Islet precursor cell (in vitro differentiated cells): ENCODE results near the gene RBL1.
"Not testable (repeated sequence)": the region's sequence is repeated elsewhere in the genome, so short reads cannot be mapped to it uniquely, and the experiment has no call there.

Experiments
- DNase-seq: peaks from one replicate; pipeline ENCODE4 v3.0.0-alpha.2; 2018

The RBL1 gene

DNA sequence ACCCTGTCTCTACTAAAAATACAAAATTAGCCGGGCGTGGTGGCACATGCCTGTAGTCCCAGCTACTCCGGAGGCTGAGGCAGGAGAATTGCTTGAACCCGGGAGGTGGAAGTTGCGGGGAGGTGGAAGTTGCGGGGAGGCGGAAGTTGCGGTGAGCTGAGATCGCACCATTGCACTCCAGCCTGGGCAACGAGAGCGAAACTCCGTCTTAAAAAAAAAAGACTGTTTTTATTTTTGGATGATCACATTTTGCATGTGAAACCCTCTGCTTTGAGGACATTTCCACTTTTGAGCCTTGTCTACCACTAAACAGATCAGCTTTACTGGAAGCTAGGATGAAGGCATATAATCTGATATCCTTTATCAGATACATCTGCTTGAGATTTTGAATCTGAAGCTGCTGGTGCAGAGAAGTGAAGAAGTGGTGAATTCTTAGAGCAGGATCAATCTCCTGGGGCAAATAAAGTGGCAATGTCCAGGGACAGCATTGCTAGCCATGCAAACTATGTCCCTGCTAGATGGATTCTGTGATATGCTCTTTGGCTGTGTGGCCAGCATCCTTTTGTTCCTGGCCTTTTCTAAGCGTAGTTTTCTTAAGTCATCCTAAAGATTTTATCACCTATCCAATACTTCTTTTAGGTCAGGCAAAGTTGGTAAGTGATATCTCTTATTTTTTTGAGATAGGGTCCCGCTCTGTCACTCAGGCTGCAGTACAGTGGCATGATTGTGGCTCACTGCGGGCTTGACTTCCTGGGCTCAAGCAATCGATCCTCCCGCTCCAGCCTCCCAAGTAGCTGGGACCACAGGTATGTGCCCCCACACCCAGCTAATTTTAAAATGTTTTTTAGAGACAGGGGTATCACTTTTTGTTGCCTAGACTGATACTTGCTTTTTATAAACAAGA is 23.3 kb downstream of the RBL1 start:
- DNase-seq: no peak

DNA sequence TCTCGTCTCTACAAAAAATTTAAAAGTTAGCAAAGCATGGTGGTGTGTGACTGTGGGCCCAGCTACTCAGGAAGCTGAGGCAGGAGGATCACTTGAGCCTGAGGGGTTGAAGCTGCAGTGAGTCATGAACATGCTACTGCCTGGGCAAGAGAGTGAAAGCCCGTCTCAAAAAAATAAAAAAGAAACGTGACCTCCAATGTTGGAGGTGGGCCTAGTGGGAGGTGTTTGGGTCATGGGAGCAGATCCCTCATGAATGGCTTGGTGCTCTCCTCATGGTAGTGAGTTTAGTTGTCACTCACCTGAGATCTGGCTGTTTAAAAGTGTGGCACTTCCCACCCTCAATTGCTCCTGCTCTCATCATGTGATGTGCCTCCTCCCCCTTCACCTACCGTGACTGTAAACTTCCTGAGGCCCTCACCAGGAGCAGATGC is 24.3 kb downstream of the RBL1 start:
- DNase-seq: peak; percentile 64

DNA sequence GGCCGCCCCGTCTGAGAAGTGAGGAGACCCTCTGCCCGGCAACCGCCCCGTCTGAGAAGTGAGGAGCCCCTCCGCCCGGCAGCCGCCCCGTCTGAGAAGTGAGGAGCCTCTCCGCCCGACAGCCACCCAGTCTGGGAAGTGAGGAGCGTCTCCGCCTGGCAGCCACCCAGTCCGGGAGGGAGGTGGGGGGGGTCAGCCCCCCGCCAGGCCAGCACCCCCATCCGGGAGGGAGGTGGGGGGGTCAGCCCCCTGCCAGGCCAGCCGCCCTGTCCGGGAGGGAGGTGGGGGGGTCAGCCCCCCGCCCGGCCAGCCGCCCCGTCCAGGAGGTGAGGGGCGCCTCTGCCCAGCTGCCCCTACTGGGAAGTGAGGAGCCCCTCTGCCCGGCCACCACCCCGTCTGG is 26.2 kb downstream of the RBL1 start:
- DNase-seq: not testable (repeated sequence)

DNA sequence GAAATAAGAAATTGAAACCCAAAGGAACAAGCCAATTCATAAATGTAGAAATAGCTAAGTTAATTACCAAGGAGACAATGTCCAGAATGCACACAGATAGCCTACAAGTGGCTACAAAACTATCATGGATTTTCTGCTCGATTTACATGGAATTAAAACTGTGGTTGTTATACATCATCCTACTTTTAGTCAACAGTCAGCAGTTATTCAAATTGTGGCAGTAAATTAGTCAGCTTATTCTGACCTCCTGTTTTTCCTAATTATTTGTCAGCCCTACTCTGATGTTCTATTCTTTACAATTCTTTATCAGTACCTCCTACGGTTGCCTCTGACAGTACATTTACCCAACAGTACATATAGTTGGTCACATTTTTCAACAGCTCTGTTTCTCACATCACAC is 29.6 kb downstream of the RBL1 start:
- DNase-seq: no peak

DNA sequence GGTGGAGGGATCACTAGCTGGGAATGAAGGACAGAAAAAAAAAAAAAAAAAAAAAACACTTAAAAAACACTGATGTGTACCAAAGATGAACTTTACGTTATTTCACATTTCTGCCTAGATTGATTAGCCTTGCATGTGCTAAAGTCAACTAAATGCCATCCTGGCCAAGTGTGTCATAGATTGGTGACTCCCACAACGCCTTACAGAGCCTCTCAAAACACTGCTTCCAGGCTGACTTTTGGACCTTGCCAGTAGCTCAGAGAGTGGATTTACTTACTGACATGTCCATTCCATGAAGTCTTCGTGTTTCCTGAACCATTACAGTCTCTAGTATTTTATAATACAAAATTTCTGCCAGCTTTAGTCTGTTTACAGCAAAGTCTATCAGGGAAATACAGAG is 40.5 kb downstream of the RBL1 start:
- DNase-seq: no peak

DNA sequence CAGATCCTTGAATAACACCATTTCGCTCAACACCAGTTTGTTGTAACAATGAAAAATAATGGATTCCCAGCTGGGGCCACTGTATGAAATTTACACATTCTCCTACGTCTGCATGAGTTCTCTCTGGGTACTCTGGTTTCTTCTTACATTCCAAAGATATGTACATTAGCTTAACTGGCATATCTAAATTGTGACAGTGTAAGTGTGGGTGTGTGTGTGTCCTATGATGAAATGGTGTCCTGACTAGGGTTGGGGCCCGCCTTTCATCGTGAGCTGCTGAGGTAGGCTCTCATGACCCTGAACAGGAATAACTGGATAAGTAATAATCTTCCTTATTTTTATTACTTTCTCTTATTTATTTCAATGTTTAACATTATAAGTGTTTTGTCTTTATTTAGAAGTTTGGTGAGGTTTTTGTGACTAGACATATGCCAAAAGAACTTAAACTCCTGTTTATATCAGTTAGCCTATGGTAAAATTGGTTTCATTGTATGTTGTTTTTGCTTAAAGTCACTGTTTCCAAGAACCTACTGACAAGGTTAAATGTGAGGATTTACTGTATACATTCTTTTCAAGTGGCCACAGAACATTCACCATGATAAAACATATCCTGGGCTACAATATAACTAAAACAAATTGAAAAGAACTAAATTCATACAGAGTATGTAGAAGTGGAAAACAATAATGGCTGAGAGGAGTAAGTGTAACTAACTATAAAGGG is 42.4 kb downstream of the RBL1 start:
- no peak for DNase-seq

DNA sequence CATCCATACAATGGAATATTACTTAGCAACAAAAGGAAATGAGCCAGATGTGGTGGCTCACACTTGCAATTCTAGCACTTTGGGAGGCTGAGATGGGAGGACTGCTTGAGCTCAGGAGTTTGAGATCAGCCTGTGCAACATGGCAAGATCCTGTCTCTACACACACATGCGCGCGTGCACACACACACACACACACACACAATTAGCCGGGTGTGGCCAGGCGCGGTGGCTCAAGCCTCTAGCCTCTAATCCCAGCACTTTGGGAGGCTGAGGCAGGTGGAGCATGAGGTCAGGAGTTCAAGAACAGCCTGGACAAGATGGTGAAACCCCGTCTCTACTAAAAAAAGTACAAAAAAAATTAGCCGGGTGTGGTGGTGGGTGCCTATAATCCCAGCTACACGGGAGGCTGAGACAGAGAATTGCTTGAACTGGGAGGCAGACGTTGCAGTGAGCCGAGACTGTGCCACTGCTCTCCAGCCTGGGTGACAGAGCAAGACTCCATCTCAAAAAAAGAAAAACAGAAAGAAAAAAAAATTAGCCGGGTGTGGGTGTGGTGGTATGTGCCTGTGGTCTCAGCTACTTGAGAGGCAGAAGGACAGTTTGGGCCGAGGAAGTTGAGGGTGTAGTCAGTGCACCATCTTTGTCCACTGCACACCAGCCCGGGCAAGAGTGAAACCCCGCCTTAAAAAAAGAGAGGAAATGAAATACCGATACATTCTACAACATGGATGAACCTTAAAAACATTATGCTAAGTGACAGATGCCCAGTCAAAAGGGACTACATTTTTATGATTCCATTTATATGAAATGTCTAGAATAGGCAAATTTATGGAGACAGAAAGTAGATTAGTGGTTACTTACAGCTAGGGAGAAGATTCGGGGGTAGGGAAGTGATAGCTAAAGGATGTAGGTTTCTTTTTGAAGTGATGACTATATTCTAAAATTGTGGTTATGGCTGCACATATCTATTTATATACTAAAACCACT is 52.5 kb downstream of the RBL1 start:
- DNase-seq: no peak

DNA sequence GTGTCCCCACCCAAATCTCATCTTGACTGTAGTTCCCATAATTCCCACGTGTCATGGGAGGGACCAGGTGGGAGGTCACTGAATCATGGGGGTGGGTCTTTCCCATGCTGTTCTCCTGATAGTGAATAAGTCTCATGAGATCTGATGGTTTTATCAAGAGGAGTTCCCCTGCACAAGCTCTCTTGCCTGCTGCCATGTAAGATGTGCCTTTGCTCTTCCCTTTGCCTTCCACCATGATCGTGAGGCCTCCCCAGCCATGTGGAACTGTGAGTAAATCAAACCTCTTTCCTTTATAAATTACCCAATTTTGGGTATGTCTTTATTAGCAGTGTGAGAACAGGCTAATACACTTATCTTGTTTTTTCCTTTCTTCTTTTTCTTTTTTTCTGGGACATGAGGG is 56.4 kb downstream of the RBL1 start:
- DNase-seq: not testable (repeated sequence)

DNA sequence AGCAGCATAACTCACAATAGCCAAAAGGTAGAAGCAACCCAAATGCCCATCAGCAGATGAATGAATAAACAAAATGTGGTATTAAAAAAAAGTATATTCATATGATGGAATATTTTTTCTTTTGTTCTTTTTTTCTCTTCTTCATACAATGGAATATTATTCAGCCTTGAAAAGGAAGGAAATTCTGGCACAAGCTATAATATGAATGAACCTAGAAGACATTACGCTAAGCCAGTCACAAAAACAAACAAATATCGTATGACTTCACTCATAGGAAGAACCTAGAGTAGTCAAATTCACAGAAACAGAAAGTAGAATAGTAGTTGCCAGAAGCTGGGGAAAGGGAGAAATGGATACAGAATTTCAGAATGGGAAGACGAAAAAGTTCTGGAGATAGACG is 63.7 kb downstream of the RBL1 start:
- DNase-seq: no peak

DNA sequence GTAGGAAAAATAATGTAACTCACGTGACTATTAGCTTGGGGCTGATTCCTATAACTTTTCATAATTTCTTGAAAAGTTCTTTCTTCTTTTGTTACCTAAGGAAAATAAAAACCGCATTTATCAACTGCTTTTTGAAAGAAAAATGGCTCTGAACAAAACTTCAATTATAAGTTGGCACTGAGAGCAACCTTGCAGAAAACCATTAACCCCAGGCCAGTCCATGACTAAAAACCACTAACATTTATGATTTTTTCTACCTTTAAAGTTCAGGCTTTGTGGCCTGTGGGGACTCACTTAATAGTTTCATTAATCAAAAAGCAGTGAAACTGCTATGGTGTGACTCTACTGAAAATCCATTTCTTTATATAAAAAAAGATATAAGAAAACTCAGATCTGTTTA is 75.2 kb downstream of the RBL1 start:
- no peak for DNase-seq

DNA sequence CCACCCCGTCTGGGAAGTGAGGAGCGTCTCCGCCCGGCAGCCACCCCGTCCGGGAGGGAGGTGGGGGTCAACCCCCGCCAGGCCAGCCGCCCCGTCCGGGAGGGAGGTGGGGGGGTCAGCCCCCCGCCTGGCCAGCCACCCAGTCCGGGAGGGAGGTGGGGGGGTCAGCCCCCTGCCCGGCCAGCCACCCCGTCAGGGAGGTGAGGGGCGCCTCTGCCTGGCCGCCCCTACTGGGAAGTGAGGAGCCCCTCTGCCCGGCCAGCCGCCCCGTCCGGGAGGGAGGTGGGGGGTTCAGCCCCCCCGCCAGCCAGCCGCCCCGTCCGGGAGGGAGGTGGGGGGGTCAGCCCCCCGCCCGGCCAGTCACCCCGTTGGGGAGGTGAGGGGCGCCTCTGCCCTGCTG is 83.2 kb downstream of the RBL1 start:
- DNase-seq: not testable (repeated sequence)

DNA sequence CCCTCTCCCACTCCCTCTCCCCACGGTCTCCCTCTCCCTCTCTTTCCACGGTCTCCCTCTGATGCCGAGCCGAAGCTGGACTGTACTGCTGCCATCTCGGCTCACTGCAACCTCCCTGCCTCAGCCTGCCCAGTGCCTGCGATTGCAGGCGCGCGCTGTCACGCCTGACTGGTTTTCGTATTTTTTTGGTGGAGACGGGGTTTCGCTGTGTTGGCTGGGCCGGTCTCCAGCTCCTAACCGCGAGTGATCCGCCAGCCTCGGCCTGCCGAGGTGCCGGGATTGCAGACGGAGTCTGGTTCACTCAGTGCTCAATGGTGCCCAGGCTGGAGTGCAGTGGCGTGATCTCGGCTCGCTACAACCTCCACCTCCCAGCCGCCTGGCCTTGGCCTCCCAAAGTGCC is 83.9 kb downstream of the RBL1 start:
- DNase-seq: not testable (repeated sequence)

DNA sequence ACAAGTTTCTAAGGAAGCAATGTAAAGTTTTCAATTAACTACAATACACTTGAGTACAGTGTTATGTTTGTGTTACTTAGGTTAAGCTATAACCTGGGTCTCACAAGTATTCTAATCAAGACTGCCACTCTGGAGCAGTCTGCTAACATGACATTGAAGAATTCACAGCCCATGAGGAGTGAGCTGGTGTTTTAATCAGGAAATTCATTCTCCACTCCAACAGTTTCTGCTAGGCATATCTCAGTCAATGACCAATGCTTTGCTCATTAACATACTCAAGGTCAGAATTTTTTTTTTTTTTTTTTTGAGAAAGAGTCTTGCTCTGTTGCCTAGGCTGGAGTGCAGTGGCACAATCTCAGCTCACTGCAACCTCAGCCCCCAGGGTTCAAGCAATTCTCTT is 84.7 kb downstream of the RBL1 start:
- DNase-seq: no peak

DNA sequence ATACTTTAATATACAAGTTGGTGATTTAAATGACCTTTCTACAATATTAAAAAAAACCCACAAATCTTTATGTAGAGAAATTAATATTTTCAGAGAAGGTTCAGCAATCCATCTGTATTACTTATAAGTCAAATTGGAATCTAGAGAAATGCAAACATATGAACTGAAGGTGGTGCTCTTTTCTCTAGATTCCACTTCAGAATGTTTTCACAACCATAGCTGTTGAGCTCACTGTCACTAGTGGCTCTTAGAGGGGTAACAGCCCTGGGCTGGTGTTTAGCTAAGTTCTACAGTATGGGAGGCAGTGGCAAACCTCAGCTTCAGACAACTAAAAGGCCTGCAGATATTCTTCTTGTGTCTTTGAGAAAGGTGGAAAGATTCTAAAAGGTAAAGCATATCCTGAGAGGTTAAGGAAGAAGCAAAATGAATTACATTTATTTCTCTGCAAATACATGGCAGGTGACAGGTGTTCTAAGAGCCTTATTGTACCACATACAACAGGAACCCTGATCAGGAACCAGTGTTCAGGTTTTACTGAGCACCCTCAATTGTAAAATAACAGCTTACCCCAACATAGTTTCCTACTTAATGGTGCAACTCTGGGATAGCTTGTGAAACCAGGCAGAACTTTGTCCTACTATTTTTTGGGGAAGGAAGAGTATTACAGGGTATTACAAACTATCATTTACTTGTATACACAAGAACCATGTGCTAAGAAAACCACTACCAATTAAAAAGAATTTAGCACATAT is 87.7 kb downstream of the RBL1 start:
- no peak for DNase-seq

DNA sequence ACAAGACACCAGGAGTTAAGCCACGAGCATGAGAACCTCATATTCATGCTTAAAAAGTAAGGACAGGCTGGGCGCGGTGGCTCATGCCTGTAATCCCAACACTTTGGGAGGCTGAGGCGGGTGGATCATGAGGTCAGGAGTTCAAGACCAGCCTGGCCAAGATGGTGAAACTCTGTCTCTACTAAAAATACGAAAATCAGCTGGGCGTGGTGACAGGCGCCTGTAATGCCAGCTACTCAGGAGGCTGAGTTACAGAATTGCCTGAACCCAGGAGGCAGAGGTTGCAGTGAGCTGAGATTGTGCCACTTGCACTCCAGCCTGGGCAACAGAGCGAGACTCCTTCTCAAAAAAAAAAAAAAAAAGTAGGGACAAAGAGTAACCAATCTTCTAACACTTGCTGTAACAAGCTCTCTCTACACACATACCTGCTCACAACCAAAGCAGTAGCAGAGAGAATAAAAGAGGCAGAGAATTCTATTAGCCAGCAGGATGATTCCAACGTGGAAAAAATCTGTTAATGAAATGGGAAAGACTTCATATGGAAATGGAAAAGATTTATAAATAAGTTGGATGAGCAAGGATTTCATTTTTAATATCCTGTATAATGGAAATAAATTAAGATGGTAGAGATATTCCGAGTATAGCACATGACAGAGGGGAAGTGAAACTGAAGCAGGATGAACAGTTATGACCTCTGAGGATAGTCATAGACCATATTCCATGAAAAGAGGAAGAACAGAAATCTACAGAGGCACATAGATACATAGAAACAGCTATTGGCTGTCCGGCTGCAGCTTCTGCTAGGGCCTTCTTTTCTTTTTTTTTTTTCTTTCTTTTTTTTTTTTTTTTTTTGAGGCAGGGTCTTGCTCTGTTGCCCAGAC is 90.5 kb downstream of the RBL1 start:
- DNase-seq: not testable (repeated sequence)

DNA sequence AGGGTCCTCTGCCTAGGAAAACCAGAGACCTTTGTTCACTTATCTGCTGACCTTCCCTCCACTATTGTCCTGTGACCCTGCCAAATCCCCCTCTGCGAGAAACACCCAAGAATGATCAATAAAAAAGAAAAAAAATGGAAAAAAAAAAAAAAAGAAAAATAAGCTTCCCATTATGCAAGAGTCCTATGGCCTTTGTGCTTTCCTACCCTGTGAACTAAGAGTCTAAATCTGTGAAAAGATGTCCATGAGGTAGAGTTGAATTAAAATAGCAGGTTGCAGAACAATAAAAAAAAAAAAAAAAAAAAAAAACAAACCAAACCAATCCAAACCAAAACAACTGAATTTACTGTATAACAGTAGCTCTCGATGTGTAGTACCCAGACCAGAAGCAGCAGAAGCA is 94.2 kb downstream of the RBL1 start:
- DNase-seq: not testable (repeated sequence)

DNA sequence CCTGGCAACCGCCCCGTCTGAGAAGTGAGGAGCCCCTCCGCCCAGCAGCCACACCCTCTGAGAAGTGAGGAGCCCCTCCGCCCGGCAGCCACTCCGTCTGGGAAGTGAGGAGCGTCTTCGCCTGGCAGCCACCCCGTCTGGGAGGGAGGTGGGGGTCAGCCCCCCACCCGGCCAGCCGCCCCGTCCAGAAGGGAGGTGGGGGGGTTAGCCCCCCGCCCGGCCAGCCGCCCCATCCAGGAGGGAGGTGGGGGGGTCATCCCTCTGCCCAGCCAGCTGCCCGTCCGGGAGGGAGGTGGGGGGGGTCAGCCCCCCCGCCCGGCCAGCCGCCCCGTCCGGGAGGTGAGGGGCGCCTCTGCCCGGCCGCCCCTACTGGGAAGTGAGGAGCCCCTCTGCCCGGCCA is 95.6 kb downstream of the RBL1 start:
- not testable (repeated sequence) for DNase-seq

DNA sequence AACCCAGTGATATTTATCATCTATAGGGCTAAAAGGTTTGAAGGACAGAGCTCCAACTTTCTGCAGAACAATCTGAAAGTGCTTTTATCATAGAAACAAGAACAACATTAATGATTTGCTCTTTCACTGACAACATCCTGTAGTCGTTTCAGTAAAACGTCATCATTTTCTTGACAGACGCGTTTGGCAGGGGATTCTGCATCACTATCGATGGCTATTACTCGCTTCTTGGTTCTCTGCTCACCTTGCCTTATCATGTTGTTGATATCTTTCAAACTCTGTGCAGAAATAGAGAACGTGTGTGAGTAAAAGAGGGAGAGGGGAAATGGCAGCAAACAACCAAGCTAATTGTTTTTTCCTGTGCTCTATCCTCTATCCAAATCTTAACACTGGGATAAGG is 97.1 kb downstream of the RBL1 start:
- DNase-seq: no peak

DNA sequence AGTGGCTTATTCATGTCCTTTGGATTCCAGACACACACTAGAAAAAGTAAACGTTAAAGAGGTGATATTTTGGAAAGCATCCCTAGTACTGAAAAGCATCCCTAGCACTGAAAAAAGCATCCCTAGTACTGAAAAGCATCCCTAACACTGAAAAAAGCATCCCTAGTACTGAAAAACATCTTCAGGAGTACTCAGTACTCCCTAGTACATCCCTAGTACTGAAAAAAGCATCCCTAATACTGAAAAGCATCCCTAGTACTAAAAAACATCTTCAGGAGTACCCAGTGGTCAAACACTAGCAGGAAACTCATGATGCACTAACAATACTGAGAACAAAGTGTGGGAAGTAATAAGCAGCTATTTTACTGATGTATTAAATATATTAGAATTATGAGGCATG is 98.7 kb downstream of the RBL1 start:
- no peak for DNase-seq

DNA sequence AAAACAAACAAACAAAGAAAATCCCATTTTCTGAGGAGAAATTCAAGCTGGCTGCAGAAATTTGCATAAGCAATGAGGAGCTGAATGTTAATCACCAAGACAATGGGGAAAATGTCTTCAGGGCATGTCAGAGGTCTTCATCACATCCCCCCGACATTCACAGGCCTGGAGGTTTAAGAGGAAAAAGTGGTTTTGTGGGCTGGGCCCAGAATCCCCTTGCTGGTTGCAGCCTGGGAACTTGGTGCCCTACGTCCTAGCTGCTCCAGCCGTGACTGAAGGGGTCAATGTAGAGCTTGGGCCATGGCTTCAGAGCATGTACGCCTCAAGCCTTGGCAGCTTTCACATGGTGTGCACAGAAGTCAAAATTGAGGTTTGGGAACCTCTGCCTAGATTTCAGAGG is 101.6 kb downstream of the RBL1 start:
- DNase-seq: not testable (repeated sequence)

DNA sequence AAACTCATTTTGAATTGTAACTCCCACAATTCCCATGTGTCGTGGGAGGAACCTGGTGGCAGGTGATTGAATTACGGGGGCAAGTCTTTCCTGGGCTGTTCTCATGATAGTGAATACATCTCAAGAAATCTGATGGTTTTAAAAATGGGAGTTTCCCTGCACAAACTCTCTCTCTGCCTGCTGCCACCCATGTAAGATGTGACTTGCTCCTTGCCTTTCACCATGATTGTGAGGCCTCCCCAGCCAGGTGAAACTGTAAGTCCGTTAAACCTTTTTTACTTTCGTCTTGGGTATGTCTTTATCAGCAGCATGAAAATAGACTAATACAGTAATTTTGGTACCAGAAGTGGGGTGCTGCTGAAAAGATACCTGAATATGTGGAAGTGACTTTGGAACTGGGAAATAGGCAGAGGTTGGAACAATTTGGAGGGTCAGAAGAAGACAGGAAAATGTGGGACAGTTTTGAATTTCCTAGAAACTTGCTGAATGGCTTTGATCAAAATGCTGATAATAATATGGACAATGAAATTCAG is 102.9 kb downstream of the RBL1 start:
- no peak for DNase-seq
